Measurements from ENCODE around the gene GTF3A. TPM values are rescaled to one million over a fixed set of nuclear protein-coding genes. Genes with fewer than 3 reads are reported as not detected.
"Not testable (repeated sequence)": the region's sequence is repeated elsewhere in the genome, so short reads cannot be mapped to it uniquely, and the experiment has no call there.

GTF3A gene
- total RNA-seq, 2 experiments from 2014 or later: 129 to 132 TPM

DNA sequence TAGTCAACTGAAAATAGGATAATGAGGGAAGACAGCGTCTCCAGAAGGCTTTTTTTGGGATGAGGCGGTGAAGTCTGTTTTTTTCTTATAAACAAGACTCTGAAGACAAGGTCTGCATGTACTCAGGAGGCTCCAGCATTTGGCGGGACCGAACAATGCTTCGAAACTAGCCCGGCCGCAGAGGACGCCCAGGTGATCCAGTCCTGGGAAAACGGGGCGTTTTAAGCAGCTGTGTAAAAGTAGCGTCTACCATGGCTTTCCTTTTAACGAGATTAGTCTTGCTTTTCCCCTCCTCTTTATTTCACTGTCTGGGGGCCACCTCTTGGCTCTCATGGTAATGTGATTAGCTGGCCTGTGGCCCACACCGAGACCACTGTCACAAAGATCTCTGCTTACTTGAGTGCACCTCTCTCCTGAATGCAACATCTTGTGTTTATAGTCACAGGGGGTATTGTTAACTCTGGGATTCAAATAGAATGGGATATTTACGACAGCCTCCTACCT, 29.4 kb upstream of the GTF3A start:
- Mint-ChIP-seq H3K9me3 (no peaks in the 10 kb centered on the region), H3K27me3 (no peaks in the 10 kb centered on the region), H3K36me3 (ENCODE audit: low read depth) (no peaks in the 10 kb centered on the region), H3K27ac (no peak overlapping the region), H3K4me3 (no peak overlapping the region), H3K4me1 (ENCODE audit: low read depth) (no peaks in the 10 kb centered on the region)
- ChIA-PET CTCF (no interaction called here), POLR2A (no interaction called here)
- no peaks in the 10 kb centered on the region for H3K9me3 ChIP-seq (ENCODE audit: control insufficient read depth in 1 of 2, insufficient read depth in 1 of 2, low read length in 2 of 2)
- H3K27ac ChIP-seq (ENCODE audit: low read depth in 1 of 2, low read length in 2 of 2): no peak overlapping the region
- H3K36me3 ChIP-seq (ENCODE audit: insufficient read depth, low read length): no peaks in the 10 kb centered on the region
- H3K27me3 ChIP-seq (ENCODE audit: control insufficient read depth in 1 of 2, insufficient read depth in 2 of 2, low read length in 2 of 2): no peaks in the 10 kb centered on the region
- H3K4me3 ChIP-seq (ENCODE audit: low read length): no peak overlapping the region
- ATAC-seq (ENCODE audit: poor library complexity) (no peak), DNase-seq (no peak)
- TF ChIP-seq, protein P1, sequence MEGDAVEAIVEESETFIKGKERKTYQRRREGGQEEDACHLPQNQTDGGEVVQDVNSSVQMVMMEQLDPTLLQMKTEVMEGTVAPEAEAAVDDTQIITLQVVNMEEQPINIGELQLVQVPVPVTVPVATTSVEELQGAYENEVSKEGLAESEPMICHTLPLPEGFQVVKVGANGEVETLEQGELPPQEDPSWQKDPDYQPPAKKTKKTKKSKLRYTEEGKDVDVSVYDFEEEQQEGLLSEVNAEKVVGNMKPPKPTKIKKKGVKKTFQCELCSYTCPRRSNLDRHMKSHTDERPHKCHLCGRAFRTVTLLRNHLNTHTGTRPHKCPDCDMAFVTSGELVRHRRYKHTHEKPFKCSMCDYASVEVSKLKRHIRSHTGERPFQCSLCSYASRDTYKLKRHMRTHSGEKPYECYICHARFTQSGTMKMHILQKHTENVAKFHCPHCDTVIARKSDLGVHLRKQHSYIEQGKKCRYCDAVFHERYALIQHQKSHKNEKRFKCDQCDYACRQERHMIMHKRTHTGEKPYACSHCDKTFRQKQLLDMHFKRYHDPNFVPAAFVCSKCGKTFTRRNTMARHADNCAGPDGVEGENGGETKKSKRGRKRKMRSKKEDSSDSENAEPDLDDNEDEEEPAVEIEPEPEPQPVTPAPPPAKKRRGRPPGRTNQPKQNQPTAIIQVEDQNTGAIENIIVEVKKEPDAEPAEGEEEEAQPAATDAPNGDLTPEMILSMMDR (IDR thresholded peaks at IDR 0.05): no peak
- H3K4me1 ChIP-seq (ENCODE audit: insufficient read depth, low read length): no peaks in the 10 kb centered on the region
- intact Hi-C loops (cut with DNase I, micrococcal nuclease): no loop called here

DNA sequence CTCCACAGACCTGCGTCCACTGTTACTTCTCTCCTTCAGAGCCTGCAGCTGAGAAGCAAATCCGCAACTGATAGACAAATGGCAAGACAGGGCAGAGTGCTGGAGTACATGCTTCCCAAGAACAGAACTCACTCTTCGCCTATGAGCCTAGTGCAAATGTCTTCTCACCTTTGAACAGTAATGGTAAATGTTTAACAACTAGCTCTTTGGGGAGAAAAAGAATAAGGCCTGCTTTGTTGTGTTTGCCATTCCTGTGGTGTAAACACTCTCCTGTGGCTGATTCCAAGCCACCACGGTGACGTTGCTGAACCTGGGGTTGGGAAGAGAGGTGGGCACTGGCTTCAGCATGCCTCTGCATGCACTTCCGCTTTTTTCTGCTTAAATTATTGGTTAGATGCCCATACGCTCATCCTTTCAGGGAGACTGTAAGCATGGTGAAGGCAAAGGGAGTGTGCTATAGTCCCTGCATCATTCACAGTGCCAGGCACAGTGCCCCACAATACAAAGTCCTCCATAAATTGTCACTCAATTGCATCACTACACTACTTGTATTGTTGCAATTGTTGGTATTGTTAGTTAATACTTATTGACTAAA, 28.1 kb upstream of the GTF3A start:
- TF ChIP-seq, protein P1 (IDR thresholded peaks at IDR 0.05): no peak
- Histone ChIP-seq H3K4me1 (ENCODE audit: insufficient read depth, low read length) (peaks cover 3% of the 10 kb centered on the region), H3K27me3 (ENCODE audit: control insufficient read depth in 1 of 2, insufficient read depth in 2 of 2, low read length in 2 of 2) (no peaks in the 10 kb centered on the region), H3K27ac (ENCODE audit: low read depth in 1 of 2, low read length in 2 of 2) (no peak overlapping the region), H3K9me3 (ENCODE audit: control insufficient read depth in 1 of 2, insufficient read depth in 1 of 2, low read length in 2 of 2) (peaks cover 0 to 8% of the 10 kb centered on the region in 2 experiments), H3K4me3 (ENCODE audit: low read length) (no peak overlapping the region), H3K36me3 (ENCODE audit: insufficient read depth, low read length) (no peaks in the 10 kb centered on the region)
- intact Hi-C loops (cut with DNase I, micrococcal nuclease): no loop called here
- DNase-seq: no peak
- H3K4me3 Mint-ChIP-seq: no peak overlapping the region
- no peaks in the 10 kb centered on the region for H3K27me3 Mint-ChIP-seq
- H3K36me3 Mint-ChIP-seq (ENCODE audit: low read depth): no peaks in the 10 kb centered on the region
- no peaks in the 10 kb centered on the region for H3K9me3 Mint-ChIP-seq
- no peak overlapping the region for H3K27ac Mint-ChIP-seq
- CTCF ChIA-PET: no interaction called here
- ATAC-seq (ENCODE audit: poor library complexity): no peak
- POLR2A ChIA-PET: no interaction called here
- no peaks in the 10 kb centered on the region for H3K4me1 Mint-ChIP-seq (ENCODE audit: low read depth)

- no peaks in the 10 kb centered on the region for H3K27me3 Mint-ChIP-seq
- no peak for ATAC-seq (ENCODE audit: poor library complexity)
- H3K36me3 Mint-ChIP-seq (ENCODE audit: low read depth): no peaks in the 10 kb centered on the region
- no peak overlapping the region for H3K4me3 Mint-ChIP-seq
- H3K27ac Mint-ChIP-seq: no peak overlapping the region
- Histone ChIP-seq H3K36me3 (ENCODE audit: insufficient read depth, low read length) (no peaks in the 10 kb centered on the region), H3K9me3 (ENCODE audit: control insufficient read depth in 1 of 2, insufficient read depth in 1 of 2, low read length in 2 of 2) (peaks cover 0 to 8% of the 10 kb centered on the region in 2 experiments), H3K4me3 (ENCODE audit: low read length) (no peak overlapping the region), H3K27ac (ENCODE audit: low read depth in 1 of 2, low read length in 2 of 2) (no peak overlapping the region), H3K4me1 (ENCODE audit: insufficient read depth, low read length) (peaks cover 4% of the 10 kb centered on the region), H3K27me3 (ENCODE audit: control insufficient read depth in 1 of 2, insufficient read depth in 2 of 2, low read length in 2 of 2) (no peaks in the 10 kb centered on the region)
- POLR2A ChIA-PET: no interaction called here
- TF ChIP-seq, protein P1 (IDR thresholded peaks at IDR 0.05): no peak
- CTCF ChIA-PET: no interaction called here
- no peak for DNase-seq
- H3K9me3 Mint-ChIP-seq: no peaks in the 10 kb centered on the region
- intact Hi-C loops (cut with DNase I, micrococcal nuclease): no loop called here
- no peaks in the 10 kb centered on the region for H3K4me1 Mint-ChIP-seq (ENCODE audit: low read depth)
Observed at GRCh38 chr13:27398360-27398759, 26.1 kb upstream of the GTF3A start.

DNA sequence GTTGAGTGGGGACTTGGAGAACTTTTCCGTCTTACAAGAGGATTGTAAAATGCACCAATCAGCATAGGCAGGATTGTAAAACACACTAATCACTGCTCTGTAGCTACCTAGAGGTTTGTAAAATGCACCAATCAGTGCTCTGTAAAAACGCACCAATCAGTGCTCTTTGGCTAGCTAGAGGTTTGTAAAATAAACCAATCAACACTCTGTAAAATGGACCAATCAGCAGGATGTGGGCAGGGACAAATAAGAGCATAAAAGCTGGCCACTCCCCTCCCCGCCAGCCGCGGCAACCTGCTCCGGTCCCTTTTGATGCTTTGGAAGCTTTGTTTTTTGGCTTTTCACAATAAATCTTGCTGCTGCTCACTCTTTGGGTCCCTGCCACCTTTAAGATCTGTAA, 24.0 kb upstream of the GTF3A start:
- H3K36me3 Mint-ChIP-seq (ENCODE audit: low read depth); H3K4me3 ChIP-seq (ENCODE audit: low read length); H3K27ac Mint-ChIP-seq; H3K4me3 Mint-ChIP-seq; H3K4me1 Mint-ChIP-seq (ENCODE audit: low read depth); H3K27ac ChIP-seq (ENCODE audit: low read depth in 1 of 2, low read length in 2 of 2); DNase-seq; H3K36me3 ChIP-seq (ENCODE audit: insufficient read depth, low read length); H3K27me3 Mint-ChIP-seq; POLR2A ChIA-PET; H3K27me3 ChIP-seq (ENCODE audit: control insufficient read depth in 1 of 2, insufficient read depth in 2 of 2, low read length in 2 of 2); H3K9me3 ChIP-seq (ENCODE audit: control insufficient read depth in 1 of 2, insufficient read depth in 1 of 2, low read length in 2 of 2); CTCF ChIA-PET; H3K4me1 ChIP-seq (ENCODE audit: insufficient read depth, low read length); ATAC-seq (ENCODE audit: poor library complexity); H3K9me3 Mint-ChIP-seq: not testable (repeated sequence)
- intact Hi-C loops (cut with DNase I, micrococcal nuclease): loop anchor here in 1 of 2 experiments (10.0 kb wide), 2 partner anchors 144 to 314 kb away; no protein-coding TSS in a partner anchor
